Heart left ventricle (tissue), 16 donors: ENCODE data around the gene ELFN1. TPM values are rescaled to one million over a fixed set of nuclear protein-coding genes. Genes with fewer than 3 reads are reported as not detected.
A peak's percentile ranks its signal among the peaks of the same experiment; 100 is the strongest.

ENCODE experiments used
- ATAC-seq, 4 donors: fragments of 200-7000 bp; cut with Tn5 transposase; one replicate each; pipeline ENCODE4 v1.9.1; 2020 to 2022; ENCODE audit warnings: moderate library complexity in 4 of 4, mild to moderate bottlenecking in 3 of 4, moderate number of reproducible peaks in 1 of 4
- DNase-seq, 5 donors: peaks; one replicate each; pipeline ENCODE4 v3.0.0-alpha.2; 2020
- H3K27ac ChIP-seq, 12 donors: fragments of 200-600 bp; sonication (generic) in 4 of 12; one replicate each; pipeline versions ENCODE4 v1.5.0 to v1.8.0; 2016 to 2022; ENCODE audit warnings: mild to moderate bottlenecking in 2 of 12
- H3K27me3 ChIP-seq, 9 donors: fragments of 200-600 bp; sonication (generic) in 2 of 9; one replicate each; pipeline versions ENCODE4 v1.5.1 to v1.8.0; 2016 to 2022; ENCODE audit warnings: mild to moderate bottlenecking in 3 of 9
- H3K36me3 ChIP-seq, 9 donors: fragments of 200-600 bp; sonication (generic) in 2 of 9; one replicate each; pipeline versions ENCODE4 v1.5.0 to v1.8.0; 2018 to 2022; ENCODE audit warnings: mild to moderate bottlenecking in 2 of 9
- H3K4me1 ChIP-seq, 12 donors: fragments of 200-600 bp; sonication (generic) in 4 of 12; one replicate each; pipeline versions ENCODE4 v1.5.0 to v1.8.0; 2016 to 2022; ENCODE audit warnings: mild to moderate bottlenecking in 3 of 12
- H3K4me3 ChIP-seq, 12 donors: fragments of 200-600 bp; sonication (generic) in 4 of 12; one replicate each; pipeline versions ENCODE4 v1.5.0 to v1.8.0; 2017 to 2022; ENCODE audit warnings: mild to moderate bottlenecking in 9 of 12, moderate library complexity in 4 of 12
- H3K9me3 ChIP-seq, 12 donors: fragments of 200-600 bp; sonication (generic) in 4 of 12; one replicate each; pipeline versions ENCODE4 v1.5.0 to v1.8.0; 2016 to 2022; ENCODE audit warnings: mild to moderate bottlenecking in 1 of 12
- CTCF ChIP-seq, 12 donors: fragments of 200-600 bp; sonication (generic) in 4 of 12; IDR thresholded peaks; one replicate each; pipeline versions ENCODE4 v1.5.0 to v1.8.0; 2018 to 2022; ENCODE audit warnings: antibody characterized with exemption in 12 of 12, mild to moderate bottlenecking in 5 of 12
- POLR2A ChIP-seq, 2 donors: fragments of 450-650 bp; IDR thresholded peaks; one replicate each; pipeline ENCODE4 v1.6.1; 2017; ENCODE audit warnings: antibody characterized with exemption in 2 of 2, mild to moderate bottlenecking in 2 of 2, moderate library complexity in 2 of 2
- WGBS, 4 donors: extraction: QIAGEN DNeasy Blood & Tissue Kit in 2 of 4; methylation state at CpG; one replicate each; pipeline versions ENCODE4 v1.1.5 to v1.1.7; 2013 to 2018; 5-methylcytosine and 5-hydroxymethylcytosine counted together
- intact Hi-C, 10 donors: fragments of 100-400 bp; cut with DNase I; formaldehyde crosslinking; loops; one replicate each; pipeline versions ENCODE4 v1.11.1 to v1.14.2; 2022
- polyA plus RNA-seq, 2 donors: library from polyadenylated mRNA; stranded (reverse); fragments of 200-250 nt; gene quantifications; one replicate each; pipeline ENCODE4 v1.2.3, GENCODE V29; 2013
- total RNA-seq, 9 donors: library from RNA; depleted of rRNA in 2 of 9; stranded (reverse); fragments of >200 nt in 2 of 9; fragmentation: NEBNext Ultra II Directional in 3 of 9; extraction: Animal tissue kit (Norgen Biotek cat#: 25700) in 3 of 9; gene quantifications; one replicate each; pipeline versions ENCODE4 v1.1.0 to v1.2.4, GENCODE V29; 2016 to 2023
- donor health status: ischemic (EF 13 %, LVEDD 7.1; RV severe dilation, severe dysfunction).
- donor health status: healthy with polysubstance abuse.
- donor health status: DM: no; HTN: yes; CAD: no.
- donor health status: DM: no; HTN: no; CAD: no.
- donor health status: ischemic (EF 25% LVEDD 6.9; RV normal size, moderate dysfunction).
- donor health status: ischemic (EF 25% LVEDD 5.7; RV mildly dilated, moderate dysfunction).
- donor health status: healthy.
- donor health status: DM: yes; HTN: yes; CAD: no.
- donor health status: ischemic (EF 35%, LVEDD 5.7; RV mildly dilated, moderate dysfunction).
- donor health status: nonischemic (EF 11% LVEDD 7.7; RV severe dilation, severe dysfunction).
- donor health status: DM: yes; HTN: yes; CAD: no.
- donor health status: PGD.
- donor health status: ischemic (EF 29% LVEDD 5.4; RV normal size, mild dysfunction).
- donor health status: nonischemic (EF 23%, LVEDD 6.1; RV moderate dilation, normal function).

Gene ELFN1
- total and polyA plus RNA-seq, 11 donors, result 2.6 to 18.6 (median 6.6) TPM

- no peaks in the 10 kb centered on the region for H3K9me3 ChIP-seq
- ATAC-seq (no peak), DNase-seq (no peak)
- intact Hi-C loops, result loop anchor here in 1 of 10 donors (10.0 kb wide), 1 partner anchor 458 kb away; no protein-coding TSS in a partner anchor
- no peak overlapping the region for H3K4me3 ChIP-seq
- peaks cover 3 to 34% (median 18%) of the 10 kb centered on the region in 12 donors for H3K4me1 ChIP-seq
- no peak overlapping the region for H3K27ac ChIP-seq
- WGBS, 4 donors, result 90 to 93% (median 92%) methylated on average over 38 of the region's 38 CpGs
- TF ChIP-seq CTCF (IDR thresholded peaks at IDR 0.05), result no peak
- peaks cover 0 to 10% (median 0%) of the 10 kb centered on the region in 9 donors for H3K27me3 ChIP-seq
- peaks cover 0 to 17% (median 0%) of the 10 kb centered on the region in 9 donors for H3K36me3 ChIP-seq
Observed at GRCh38 chr7:1747004-1747801, 77.1 kb downstream of the ELFN1 start.

GRCh38 chr7:1748076-1748838 lies 78.2 kb downstream of the ELFN1 start:
- 72 to 84% (median 76%) methylated on average over 26 to 32 of the region's 32 CpGs for WGBS, 4 donors
- Histone ChIP-seq H3K27ac (peak overlapping the region in 3 of 12 donors; percentile 70 to 77 (median 71)), H3K27me3 (peaks cover 0 to 10% (median 0%) of the 10 kb centered on the region in 9 donors), H3K36me3 (peaks cover 0 to 17% (median 0%) of the 10 kb centered on the region in 9 donors), H3K4me3 (no peak overlapping the region), H3K9me3 (no peaks in the 10 kb centered on the region), H3K4me1 (peaks cover 0 to 25% (median 12%) of the 10 kb centered on the region in 12 donors)
- no peak for DNase-seq
- intact Hi-C loops, result loop anchor here in 1 of 10 donors (10.0 kb wide), 1 partner anchor 457 kb away; no protein-coding TSS in a partner anchor
- no peak for ATAC-seq
- no peak for TF ChIP-seq CTCF (IDR thresholded peaks at IDR 0.05)
- no peak for TF ChIP-seq POLR2A (IDR thresholded peaks at IDR 0.05)

- peaks cover 0 to 17% (median 0%) of the 10 kb centered on the region in 9 donors for H3K36me3 ChIP-seq
- ATAC-seq (peak in 2 of 4 donors; percentile 8 to 20), DNase-seq (peak in 1 of 5 donors; percentile 44)
- H3K27ac ChIP-seq, result peak overlapping the region in 9 of 12 donors; percentile 5 to 79 (median 70)
- H3K4me3 ChIP-seq, result no peak overlapping the region
- intact Hi-C loops, result loop anchor here in 1 of 10 donors (10.0 kb wide), 1 partner anchor 456 kb away; no protein-coding TSS in a partner anchor
- no peaks in the 10 kb centered on the region for H3K9me3 ChIP-seq
- TF ChIP-seq POLR2A (IDR thresholded peaks at IDR 0.05) (no peak), CTCF (IDR thresholded peaks at IDR 0.05) (no peak)
- 21 to 42% (median 24%) methylated on average over 4 to 8 of the region's 8 CpGs for WGBS, 4 donors
- H3K4me1 ChIP-seq, result peaks cover 0 to 24% (median 12%) of the 10 kb centered on the region in 12 donors
- H3K27me3 ChIP-seq, result peaks cover 0 to 10% (median 0%) of the 10 kb centered on the region in 9 donors
Observed at GRCh38 chr7:1748839-1749173, 78.7 kb downstream of the ELFN1 start.
